Iris pigment epithelial cell (primary cell): ENCODE data around the gene CYP20A1.
"Not testable (repeated sequence)": the region's sequence is repeated elsewhere in the genome, so short reads cannot be mapped to it uniquely, and the experiment has no call there.

ENCODE experiments used
- DNase-seq: peaks from one replicate; pipeline ENCODE4 v3.0.0-alpha.2; 2011; ENCODE audit warnings: low read depth

Gene CYP20A1

GRCh38 chr2:203238704-203239526, at the start of gene CYP20A1:
CYP20A1 (plus strand) TSS chr2:203239018; CDS start chr2:203239063, 45 bp downstream.
- peak; percentile 98 for DNase-seq

GRCh38 chr2:203190547-203190946, 48.3 kb upstream of the CYP20A1 start:
- not testable (repeated sequence) for DNase-seq

GRCh38 chr2:203191026-203191425, 47.8 kb upstream of the CYP20A1 start:
- not testable (repeated sequence) for DNase-seq

- DNase-seq: no peak
Measured at GRCh38 chr2:203191961-203192360, 46.9 kb upstream of the CYP20A1 start.

GRCh38 chr2:203195331-203196036, 43.3 kb upstream of the CYP20A1 start:
- DNase-seq: no peak

- no peak for DNase-seq
Measured at GRCh38 chr2:203200866-203201265, 38.0 kb upstream of the CYP20A1 start.

GRCh38 chr2:203201426-203201825, 37.4 kb upstream of the CYP20A1 start:
- DNase-seq: no peak

GRCh38 chr2:203209538-203209937, 29.3 kb upstream of the CYP20A1 start:
- peak; percentile 58 for DNase-seq

GRCh38 chr2:203225423-203226039, 13.3 kb upstream of the CYP20A1 start:
- DNase-seq: peak; percentile 29

- peak; percentile 17 for DNase-seq
Measured at GRCh38 chr2:203229674-203230073, 9.1 kb upstream of the CYP20A1 start.

GRCh38 chr2:203237346-203238238, 1.2 kb upstream of the CYP20A1 start:
- no peak for DNase-seq

GRCh38 chr2:203238292-203238703, 520 bp upstream of the CYP20A1 start:
- no peak for DNase-seq

GRCh38 chr2:203240491-203240890, 1.7 kb downstream of the CYP20A1 start:
- DNase-seq: no peak

- peak; percentile 6 for DNase-seq
Measured at GRCh38 chr2:203242518-203242917, 3.7 kb downstream of the CYP20A1 start.

GRCh38 chr2:203246646-203247045, 7.8 kb downstream of the CYP20A1 start:
- DNase-seq: no peak

- DNase-seq: no peak
Measured at GRCh38 chr2:203252818-203253217, 14.0 kb downstream of the CYP20A1 start.

- not testable (repeated sequence) for DNase-seq
Measured at GRCh38 chr2:203253422-203254095, 14.7 kb downstream of the CYP20A1 start.

GRCh38 chr2:203261326-203262159, 22.7 kb downstream of the CYP20A1 start:
- no peak for DNase-seq

GRCh38 chr2:203279288-203279687, 40.5 kb downstream of the CYP20A1 start:
- no peak for DNase-seq

- peak; percentile 69 for DNase-seq
Measured at GRCh38 chr2:203280428-203281064, 41.7 kb downstream of the CYP20A1 start.
